Transverse colon (tissue), 4 donors: ENCODE results near the gene RALGAPA1. TPM values are rescaled to one million over a fixed set of nuclear protein-coding genes. Genes with fewer than 3 reads are reported as not detected.

Experiments used
- DNase-seq: peaks from one replicate; pipeline ENCODE4 v3.0.0-alpha.2; 2019
- H3K27ac ChIP-seq, 4 donors: fragments of 200-600 bp; sonication (generic); 2 replicates each; pipeline ENCODE4 v1.5.1; 2016 to 2018; ENCODE audit warnings: inconsistent platforms in 4 of 4
- H3K27me3 ChIP-seq: fragments of 200-600 bp; sonication (generic); 2 replicates; pipeline ENCODE4 v1.5.1; 2017; ENCODE audit warnings: inconsistent platforms
- H3K36me3 ChIP-seq, 4 donors: fragments of 200-600 bp; sonication (generic); 2 replicates each; pipeline ENCODE4 v1.5.1; 2017 to 2019; ENCODE audit warnings: inconsistent platforms in 4 of 4
- H3K4me1 ChIP-seq, 4 donors: fragments of 200-600 bp; sonication (generic); 2 replicates each; pipeline ENCODE4 v1.5.1; 2017 to 2020; ENCODE audit warnings: inconsistent platforms in 4 of 4
- H3K4me3 ChIP-seq, 4 donors: fragments of 200-600 bp; sonication (generic); 1 replicate in 1 of 4; 2 replicates in 3 of 4; pipeline versions ENCODE4 v1.5.1 to v1.6.1; 2017 to 2019; ENCODE audit warnings: inconsistent platforms in 4 of 4
- H3K9me3 ChIP-seq, 2 donors: fragments of 200-600 bp; sonication (generic); 2 replicates each; pipeline ENCODE4 v1.5.1; 2017 to 2019; ENCODE audit warnings: inconsistent platforms in 2 of 2
- CTCF ChIP-seq, 5 experiments: fragments of 200-600 bp in 3 of 5; fragments of 450-650 bp in 2 of 5; sonication (generic) in 3 of 5; IDR thresholded peaks; 1 replicate in 2 of 5; 2 replicates in 3 of 5; pipeline ENCODE4 v1.5.1; 2016 to 2017; ENCODE audit warnings: antibody characterized with exemption in 5 of 5, inconsistent platforms in 3 of 5, mild to moderate bottlenecking in 2 of 5, moderate library complexity in 1 of 5
- EP300 ChIP-seq: sonication (generic); formaldehyde crosslinking; IDR thresholded peaks from one replicate; pipeline ENCODE4 v1.6.1; 2017; ENCODE audit warnings: antibody characterized with exemption, low read depth
- POLR2A ChIP-seq: fragments of 450-650 bp; IDR thresholded peaks from one replicate; pipeline ENCODE4 v1.6.1; 2016; ENCODE audit warnings: antibody characterized with exemption, mild to moderate bottlenecking, moderate library complexity
- POLR2AphosphoS5 ChIP-seq, 3 donors: sonication (generic); formaldehyde crosslinking; IDR thresholded peaks; one replicate each; pipeline ENCODE4 v1.6.1; 2016; ENCODE audit warnings: antibody characterized with exemption in 3 of 3
- WGBS, 2 donors: methylation state at CpG; one replicate each; pipeline ENCODE4 v1.1.5; 2018; ENCODE audit warnings: low coverage in 1 of 2; 5-methylcytosine and 5-hydroxymethylcytosine counted together
- in situ Hi-C, 4 donors: fragments of 200-750 bp; cut with MboI; loops; one replicate each; pipeline versions ENCODE4 v1.15.0 to v1.15.1; 2017; ENCODE audit warnings: low sequenced_read_pairs in 3 of 4, low pct_ligation_motif_present in 1 of 4, low pct_unique_long_range_greater_than_20kb in 1 of 4
- intact Hi-C: fragments of 100-400 bp; cut with DNase I; formaldehyde crosslinking; loops from one replicate; pipeline ENCODE4 v1.15.1; 2023; ENCODE audit warnings: low total_unique reads
- total RNA-seq, 4 donors: library from RNA; depleted of rRNA; stranded (reverse); fragments of >200 nt; gene quantifications; one replicate each; pipeline ENCODE4 v1.1.0, GENCODE V29; 2016

RALGAPA1 gene
- total RNA-seq, 4 donors from 2014 or later, result 84.7 to 122 (median 119) TPM

GRCh38 chr14:35556548-35556947 lies 252.5 kb downstream of the RALGAPA1 start:
- WGBS, 2 donors, result 67 to 85% methylated on average over 1 of the region's 1 CpG
- intact Hi-C loops (no loop called here), in situ Hi-C loops (no loop called here)
- H3K27me3 ChIP-seq, result no peaks in the 10 kb centered on the region
- H3K36me3 ChIP-seq, result no peaks in the 10 kb centered on the region
- H3K27ac ChIP-seq, result no peak overlapping the region
- no peak for DNase-seq
- no peak for TF ChIP-seq EP300
- no peaks in the 10 kb centered on the region for H3K4me1 ChIP-seq
- H3K9me3 ChIP-seq, result no peaks in the 10 kb centered on the region
- no peak overlapping the region for H3K4me3 ChIP-seq

GRCh38 chr14:35553808-35554207 lies 255.3 kb downstream of the RALGAPA1 start:
- Histone ChIP-seq H3K27me3 (no peaks in the 10 kb centered on the region), H3K36me3 (no peaks in the 10 kb centered on the region), H3K27ac (no peak overlapping the region), H3K4me1 (no peaks in the 10 kb centered on the region), H3K9me3 (no peaks in the 10 kb centered on the region), H3K4me3 (no peak overlapping the region)
- no peak for TF ChIP-seq POLR2AphosphoS5 (IDR thresholded peaks at IDR 0.05)
- TF ChIP-seq CTCF (IDR thresholded peaks at IDR 0.05), result no peak
- TF ChIP-seq EP300, result no peak
- TF ChIP-seq POLR2A, result no peak
- intact Hi-C loops (no loop called here), in situ Hi-C loops (no loop called here)
- 72 to 86% methylated on average over 1 of the region's 1 CpG for WGBS, 2 donors
- no peak for DNase-seq

- DNase-seq, result no peak
- intact Hi-C loops (no loop called here), in situ Hi-C loops (no loop called here)
- H3K9me3 ChIP-seq, result no peaks in the 10 kb centered on the region
- TF ChIP-seq POLR2AphosphoS5 (IDR thresholded peaks at IDR 0.05), result no peak
- TF ChIP-seq CTCF (IDR thresholded peaks at IDR 0.05), result no peak
- no peak for TF ChIP-seq EP300
- TF ChIP-seq POLR2A, result no peak
- H3K4me1 ChIP-seq, result no peaks in the 10 kb centered on the region
- H3K4me3 ChIP-seq, result no peak overlapping the region
- H3K36me3 ChIP-seq, result no peaks in the 10 kb centered on the region
- H3K27ac ChIP-seq, result no peak overlapping the region
- H3K27me3 ChIP-seq, result no peaks in the 10 kb centered on the region
- 100% methylated on average over 1 of the region's 1 CpG; no CpG with 5 or more reads in 1 of the 2 donors for WGBS, 2 donors
These were observed 258.0 kb downstream of the RALGAPA1 start for GRCh38 chr14:35551081-35551480.

- 89 to 96% methylated on average over 4 of the region's 4 CpGs for WGBS, 2 donors
- DNase-seq, result no peak
- Histone ChIP-seq H3K4me1 (no peaks in the 10 kb centered on the region), H3K27me3 (no peaks in the 10 kb centered on the region), H3K9me3 (no peaks in the 10 kb centered on the region), H3K27ac (no peak overlapping the region), H3K36me3 (no peaks in the 10 kb centered on the region), H3K4me3 (no peak overlapping the region)
- in situ Hi-C loops, result no loop called here
- TF ChIP-seq POLR2A (no peak), POLR2AphosphoS5 (IDR thresholded peaks at IDR 0.05) (no peak), CTCF (IDR thresholded peaks at IDR 0.05) (no peak), EP300 (no peak)
- intact Hi-C loops, result loop anchor here (10.0 kb wide), 1 partner anchor 1825 kb away; no protein-coding TSS in a partner anchor
These were observed 259.5 kb downstream of the RALGAPA1 start for GRCh38 chr14:35549551-35549950.

GRCh38 chr14:35543006-35543405 lies 266.1 kb downstream of the RALGAPA1 start:
- intact Hi-C loops, result loop anchor here (10.0 kb wide), 1 partner anchor 1818 kb away; no protein-coding TSS in a partner anchor
- in situ Hi-C loops, result no loop called here
- no peaks in the 10 kb centered on the region for H3K27me3 ChIP-seq
- no peaks in the 10 kb centered on the region for H3K36me3 ChIP-seq
- 93 to 94% methylated on average over 5 of the region's 5 CpGs for WGBS, 2 donors
- DNase-seq, result no peak
- H3K9me3 ChIP-seq, result no peaks in the 10 kb centered on the region
- H3K27ac ChIP-seq, result no peak overlapping the region
- no peak overlapping the region for H3K4me3 ChIP-seq
- TF ChIP-seq POLR2AphosphoS5 (IDR thresholded peaks at IDR 0.05), result no peak
- no peak for TF ChIP-seq EP300
- no peak for TF ChIP-seq CTCF (IDR thresholded peaks at IDR 0.05)
- no peak for TF ChIP-seq POLR2A
- H3K4me1 ChIP-seq, result no peaks in the 10 kb centered on the region
